Right lobe of liver (tissue), 6 donors: ENCODE results near the gene CLCN3. TPM values are rescaled to one million over a fixed set of nuclear protein-coding genes. Genes with fewer than 3 reads are reported as not detected.
"Not testable (repeated sequence)": the region's sequence is repeated elsewhere in the genome, so short reads cannot be mapped to it uniquely, and the experiment has no call there.

ENCODE experiments used
- ATAC-seq, 4 donors: fragments of 200-7000 bp; cut with Tn5 transposase; one replicate each; pipeline ENCODE4 v1.9.1; 2020; ENCODE audit warnings: mild to moderate bottlenecking in 4 of 4, moderate library complexity in 4 of 4
- DNase-seq, 3 donors: peaks; one replicate each; pipeline ENCODE4 v3.0.0-alpha.2; 2020
- H3K27ac ChIP-seq, 3 donors: fragments of 200-600 bp; one replicate each; pipeline ENCODE4 v1.8.0; 2022
- H3K27me3 ChIP-seq, 2 donors: fragments of 200-600 bp; one replicate each; pipeline ENCODE4 v1.8.0; 2022
- H3K36me3 ChIP-seq, 4 donors: fragments of 200-600 bp; sonication (generic) in 1 of 4; one replicate each; pipeline versions ENCODE4 v1.5.1 to v1.8.0; 2017 to 2022; ENCODE audit warnings: control low read depth in 1 of 4
- H3K4me1 ChIP-seq, 4 donors: fragments of 200-600 bp; sonication (generic) in 1 of 4; one replicate each; pipeline versions ENCODE4 v1.5.1 to v1.8.0; 2017 to 2022; ENCODE audit warnings: control low read depth in 1 of 4
- H3K4me3 ChIP-seq, 3 donors: fragments of 200-600 bp; one replicate each; pipeline ENCODE4 v1.8.0; 2022
- H3K9me3 ChIP-seq, 4 donors: fragments of 200-600 bp; sonication (generic) in 1 of 4; one replicate each; pipeline versions ENCODE4 v1.5.1 to v1.8.0; 2017 to 2022; ENCODE audit warnings: control low read depth in 1 of 4
- POLR2A ChIP-seq: fragments of 450-650 bp; IDR thresholded peaks from one replicate; pipeline ENCODE4 v1.6.1; 2017; ENCODE audit warnings: antibody characterized with exemption, mild to moderate bottlenecking
- WGBS: methylation state at CpG from one replicate; pipeline ENCODE4 v1.1.6; 2018; ENCODE audit warnings: low coverage, low lambda C conversion rate; ENCODE audit not compliant: insufficient coverage; ENCODE audit errors: missing lambda C conversion rate; 5-methylcytosine and 5-hydroxymethylcytosine counted together
- intact Hi-C, 2 donors: fragments of 100-400 bp; cut with DNase I; formaldehyde crosslinking; loops; one replicate each; pipeline versions ENCODE4 v1.11.2 to v1.14.1; 2022
- long read RNA-seq: library from polyadenylated mRNA; unstranded; transcript quantifications from one replicate; pipeline ENCODE4 v2.0.0, GENCODE V29; 2019
- total RNA-seq, 6 experiments: library from RNA; depleted of rRNA in 2 of 6; stranded (reverse); fragments of >200 nt in 2 of 6; fragmentation: NEBNext Ultra II Directional in 3 of 6; extraction: Animal tissue kit (Norgen Biotek cat#: 25700) in 3 of 6; gene quantifications; one replicate each; pipeline versions ENCODE4 v1.1.0 to v1.2.4, GENCODE V29; 2016 to 2023
- TF ChIP-seq, protein P1 (sequence below), 4 donors: fragments of 200-600 bp in 3 of 4; fragments of 450-650 bp in 1 of 4; IDR thresholded peaks; one replicate each; pipeline versions ENCODE4 v1.5.1 to v1.8.0; 2016 to 2022; ENCODE audit warnings: antibody characterized with exemption in 4 of 4, mild to moderate bottlenecking in 2 of 4
- donor health status: DM: no; HTN: yes; CAD: no.
- donor health status: DM: no; HTN: no; CAD: no.
- donor health status: DM: no; HTN: no; CAD: no.
- donor health status: DM: no; HTN: yes; CAD: no.
- donor health status: DM: no; HTN: yes; CAD: no.

The CLCN3 gene
- total RNA-seq = 10 to 100 TPM; 17.0 to 29.4 (median 19.6) TPM
- long read RNA-seq, full-length matches to known transcripts = 1 of 2 reads
- long read RNA-seq, partial matches to known transcripts = 1 of 2 reads
- long read RNA-seq, other reads (novel, unspliced or antisense) = 0 of 2 reads

DNA sequence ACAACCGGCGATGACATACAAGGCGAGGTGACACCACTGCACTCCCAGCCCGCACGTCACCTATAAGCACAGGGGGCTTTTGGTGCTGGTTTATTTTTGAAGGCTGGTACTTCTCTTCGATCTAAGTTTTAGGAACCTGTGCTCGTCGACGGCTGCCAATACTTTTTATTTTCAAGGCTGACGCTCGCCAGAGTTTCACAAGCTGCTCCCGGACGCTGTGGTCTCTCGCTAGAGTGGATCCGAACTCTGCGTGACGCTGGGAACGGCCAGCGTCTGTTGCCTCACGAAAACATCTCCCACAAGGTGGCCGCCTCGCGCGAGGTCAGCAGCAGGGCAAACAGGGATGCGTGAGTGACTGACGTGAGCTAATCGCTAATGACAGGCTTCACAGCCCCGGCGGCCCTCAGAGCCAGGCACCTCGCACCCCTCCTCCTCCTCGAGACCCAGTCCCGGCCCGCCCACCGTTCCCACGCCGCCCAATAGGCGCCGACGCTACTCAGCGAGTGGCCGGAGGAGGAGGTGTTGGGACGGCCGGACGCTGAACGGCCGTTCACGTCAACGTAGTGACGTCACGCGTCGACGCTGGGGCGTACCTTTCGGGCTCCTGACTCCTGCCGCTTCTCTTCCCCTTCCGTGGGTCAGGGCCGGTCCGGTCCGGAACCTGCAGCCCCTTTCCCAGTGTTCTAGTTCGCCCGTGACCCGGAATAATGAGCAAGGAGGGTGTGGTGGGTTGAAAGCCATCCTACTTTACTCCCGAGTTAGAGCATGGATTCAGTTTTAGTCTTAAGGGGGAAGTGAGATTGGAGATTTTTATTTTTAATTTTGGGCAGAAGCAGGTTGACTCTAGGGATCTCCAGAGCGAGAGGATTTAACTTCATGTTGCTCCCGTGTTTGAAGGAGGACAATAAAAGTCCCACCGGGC, at the start of gene CLCN3:
TSS of gene CLCN3 (plus strand) at position 621 of the 922 bp plus-strand sequence. CDS start 15,351 bp downstream, outside the sequence.
- Histone ChIP-seq H3K9me3 (no peaks in the 10 kb centered on the region), H3K27ac (peak within 1 kb of the TSS; percentile 96 to 99 (median 98)), H3K4me3 (peak within 1 kb of the TSS; percentile 52 to 71 (median 64)), H3K36me3 (no peaks in the 10 kb centered on the region), H3K4me1 (peaks cover 0 to 5% (median 0%) of the 10 kb centered on the region in 4 donors), H3K27me3 (no peaks in the 10 kb centered on the region)
- DNase-seq = peak; percentile 99 to 100 (median 100)
- peak; percentile 96 to 99 (median 98) for ATAC-seq
- TF ChIP-seq POLR2A = peak; percentile 88
- TF ChIP-seq, protein P1, sequence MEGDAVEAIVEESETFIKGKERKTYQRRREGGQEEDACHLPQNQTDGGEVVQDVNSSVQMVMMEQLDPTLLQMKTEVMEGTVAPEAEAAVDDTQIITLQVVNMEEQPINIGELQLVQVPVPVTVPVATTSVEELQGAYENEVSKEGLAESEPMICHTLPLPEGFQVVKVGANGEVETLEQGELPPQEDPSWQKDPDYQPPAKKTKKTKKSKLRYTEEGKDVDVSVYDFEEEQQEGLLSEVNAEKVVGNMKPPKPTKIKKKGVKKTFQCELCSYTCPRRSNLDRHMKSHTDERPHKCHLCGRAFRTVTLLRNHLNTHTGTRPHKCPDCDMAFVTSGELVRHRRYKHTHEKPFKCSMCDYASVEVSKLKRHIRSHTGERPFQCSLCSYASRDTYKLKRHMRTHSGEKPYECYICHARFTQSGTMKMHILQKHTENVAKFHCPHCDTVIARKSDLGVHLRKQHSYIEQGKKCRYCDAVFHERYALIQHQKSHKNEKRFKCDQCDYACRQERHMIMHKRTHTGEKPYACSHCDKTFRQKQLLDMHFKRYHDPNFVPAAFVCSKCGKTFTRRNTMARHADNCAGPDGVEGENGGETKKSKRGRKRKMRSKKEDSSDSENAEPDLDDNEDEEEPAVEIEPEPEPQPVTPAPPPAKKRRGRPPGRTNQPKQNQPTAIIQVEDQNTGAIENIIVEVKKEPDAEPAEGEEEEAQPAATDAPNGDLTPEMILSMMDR (IDR thresholded peaks at IDR 0.05) = peak in 3 of 4 donors; percentile 17 to 38 (median 34)
- under 1% methylated on average over 31 of the region's 67 CpGs for WGBS
- intact Hi-C loops = no loop called here

DNA sequence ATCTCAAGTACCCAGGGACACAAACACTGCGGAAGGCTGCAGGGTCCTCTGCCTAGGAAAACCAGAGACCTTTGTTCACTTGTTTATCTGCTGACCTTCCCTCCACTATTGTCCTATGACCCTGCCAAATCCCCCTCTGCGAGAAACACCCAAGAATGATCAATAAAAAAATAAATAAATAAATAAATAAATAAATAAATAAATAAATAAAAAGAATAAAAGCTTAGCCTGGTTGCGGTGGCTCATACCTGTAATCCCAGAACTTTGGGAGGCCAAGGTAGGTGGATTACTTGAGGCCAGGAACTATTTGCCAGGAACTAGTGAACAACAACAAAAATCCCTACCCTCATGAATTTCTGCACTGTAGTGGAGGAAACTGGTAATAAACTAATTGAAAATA, 49.4 kb upstream of the CLCN3 start:
- H3K27ac ChIP-seq, H3K4me1 ChIP-seq, H3K27me3 ChIP-seq, DNase-seq, H3K9me3 ChIP-seq, H3K4me3 ChIP-seq, ATAC-seq, intact Hi-C loops, H3K36me3 ChIP-seq: not testable (repeated sequence)
- 100% methylated on average over 1 of the region's 3 CpGs for WGBS

DNA sequence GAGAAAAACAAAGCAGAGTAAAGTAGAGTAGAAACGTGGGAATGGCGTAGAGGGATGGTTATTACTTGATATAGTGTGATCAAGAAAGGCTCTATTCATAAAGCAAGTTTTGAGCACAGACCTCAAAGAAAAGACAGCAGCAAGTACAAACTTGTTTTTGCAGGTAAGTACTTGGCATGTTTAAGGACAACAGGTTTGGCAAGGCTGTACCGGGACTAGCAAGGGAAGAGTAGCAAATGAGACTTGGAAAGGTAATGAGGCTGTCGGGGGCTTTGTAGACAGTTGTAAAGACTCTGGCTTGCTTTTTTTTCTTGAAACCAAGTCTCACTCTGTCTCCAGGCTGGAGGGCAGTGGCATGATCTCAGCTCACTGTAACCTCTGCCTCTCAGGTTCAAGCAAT, 48.9 kb upstream of the CLCN3 start:
- no peaks in the 10 kb centered on the region for H3K9me3 ChIP-seq
- DNase-seq (no peak), ATAC-seq (no peak)
- no peaks in the 10 kb centered on the region for H3K4me1 ChIP-seq
- H3K36me3 ChIP-seq = no peaks in the 10 kb centered on the region
- no peak overlapping the region for H3K27ac ChIP-seq
- no peak overlapping the region for H3K4me3 ChIP-seq
- intact Hi-C loops = no loop called here
- H3K27me3 ChIP-seq = no peaks in the 10 kb centered on the region
- 78% methylated on average over 4 of the region's 4 CpGs for WGBS
- no peak for TF ChIP-seq POLR2A
- TF ChIP-seq, protein P1 (IDR thresholded peaks at IDR 0.05) = no peak

DNA sequence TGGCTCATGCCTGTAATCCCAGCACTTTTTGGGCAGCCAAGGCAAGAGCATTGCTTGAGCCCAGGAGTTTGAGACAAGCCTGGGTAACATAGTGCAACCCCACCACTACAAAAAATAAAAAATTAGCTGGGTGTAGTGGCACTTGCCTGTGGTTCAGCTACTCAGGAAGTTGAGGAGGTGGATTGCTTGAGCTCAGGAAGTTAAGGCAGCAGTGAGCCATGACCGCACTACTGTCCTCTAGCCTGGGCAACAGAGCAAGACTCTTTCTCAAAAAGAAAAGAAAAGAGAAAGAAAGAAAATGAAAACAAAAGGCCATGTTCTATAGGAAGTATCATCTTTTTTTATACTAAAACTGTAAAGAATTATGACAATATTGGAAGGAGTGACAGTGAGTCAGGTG, 46.5 kb upstream of the CLCN3 start:
- 86% methylated on average over 1 of the region's 1 CpG for WGBS

More for the DNA sequence above, 46.5 kb upstream of the CLCN3 start:
- intact Hi-C loops = no loop called here
- H3K36me3 ChIP-seq = no peaks in the 10 kb centered on the region
- H3K9me3 ChIP-seq = no peaks in the 10 kb centered on the region
- no peaks in the 10 kb centered on the region for H3K4me1 ChIP-seq
- no peaks in the 10 kb centered on the region for H3K27me3 ChIP-seq
- ATAC-seq = no peak
- TF ChIP-seq POLR2A = no peak
- TF ChIP-seq, protein P1 (IDR thresholded peaks at IDR 0.05) = no peak
- no peak for DNase-seq
- H3K4me3 ChIP-seq = no peak overlapping the region
- H3K27ac ChIP-seq = no peak overlapping the region
